Mesothelial cell of epicardium (in vitro differentiated cells): ENCODE measurements around the gene TXN2. TPM values are rescaled to one million over a fixed set of nuclear protein-coding genes. Genes with fewer than 3 reads are reported as not detected.

Source experiments
- DNase-seq, 2 experiments: peaks; one replicate each; pipeline ENCODE4 v3.0.0; 2021; ENCODE audit warnings: low spot score in 2 of 2; ENCODE audit not compliant: unreplicated experiment in 2 of 2
- H3K27ac Mint-ChIP-seq: 2 replicates; pipeline ENCODE4 v1.8.0; 2021; ENCODE audit warnings: mixed read lengths
- H3K27me3 Mint-ChIP-seq: 2 replicates; pipeline ENCODE4 v1.8.0; 2021; ENCODE audit warnings: low read depth, mixed read lengths
- H3K36me3 Mint-ChIP-seq: 2 replicates; pipeline ENCODE4 v1.8.0; 2021; ENCODE audit warnings: mixed read lengths
- H3K4me1 Mint-ChIP-seq: 2 replicates; pipeline ENCODE4 v1.8.0; 2021; ENCODE audit warnings: mixed read lengths
- H3K4me3 Mint-ChIP-seq: 2 replicates; pipeline ENCODE4 v1.8.0; 2021; ENCODE audit warnings: mild to moderate bottlenecking, moderate library complexity, mixed read lengths
- H3K9me3 Mint-ChIP-seq: 2 replicates; pipeline ENCODE4 v1.8.0; 2021; ENCODE audit warnings: mixed read lengths
- CTCF ChIP-seq: fragments of 200-600 bp; sonication (generic); IDR thresholded peaks from one replicate; pipeline ENCODE4 v1.5.0; 2021; ENCODE audit warnings: antibody characterized with exemption; ENCODE audit not compliant: unreplicated experiment
- total RNA-seq: library from RNA; stranded (reverse); gene quantifications from 3 replicates; pipeline ENCODE4 v1.2.1, GENCODE V29; 2021

TXN2 gene
- total RNA-seq, 1 donor from 2014 or later: 59.1 TPM

GRCh38 chr22:36419177-36419911 lies 62.1 kb downstream of the TXN2 start:
- H3K4me1 Mint-ChIP-seq: peaks cover 6% of the 10 kb centered on the region

DNA sequence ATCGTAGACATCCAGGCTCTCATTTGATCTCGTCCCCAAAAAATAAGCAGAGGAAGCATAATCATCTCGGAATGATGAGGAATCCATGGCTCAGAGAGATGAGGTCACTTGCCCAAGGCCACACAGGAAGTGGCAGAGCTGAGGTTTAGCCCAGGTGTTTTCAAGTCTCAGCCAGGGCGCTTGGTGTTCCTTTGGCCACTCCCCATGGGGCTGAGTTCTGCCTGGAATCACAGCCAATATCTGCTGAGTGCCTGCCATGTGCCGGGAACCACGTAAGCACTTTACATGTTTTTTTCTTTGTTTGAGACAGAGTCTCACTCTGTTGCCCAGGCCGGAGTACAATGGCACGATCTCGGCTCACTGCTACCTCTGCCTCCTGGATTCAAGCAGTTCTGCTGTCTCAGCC lies 64.2 kb downstream of the TXN2 start:
- Mint-ChIP-seq H3K27ac (no peak overlapping the region), H3K9me3 (no peaks in the 10 kb centered on the region), H3K4me1 (peaks cover 6% of the 10 kb centered on the region), H3K4me3 (no peak overlapping the region), H3K27me3 (no peaks in the 10 kb centered on the region), H3K36me3 (no peaks in the 10 kb centered on the region)
- no peak for DNase-seq
- TF ChIP-seq CTCF: no peak

More at GRCh38 chr22:36419177-36419911, 62.1 kb downstream of the TXN2 start:
- peak overlapping the region; percentile 23 for H3K4me3 Mint-ChIP-seq
- H3K9me3 Mint-ChIP-seq: no peaks in the 10 kb centered on the region
- H3K27ac Mint-ChIP-seq: peak overlapping the region; percentile 66
- H3K27me3 Mint-ChIP-seq: no peaks in the 10 kb centered on the region
- H3K36me3 Mint-ChIP-seq: no peaks in the 10 kb centered on the region
- no peak for DNase-seq
- no peak for TF ChIP-seq CTCF

Other genes starting within 250 kb of the TXN2 start
- gene APOL2, start 242.1 kb downstream of the TXN2 start, total RNA-seq: 55.5 to 59.4 TPM (median 56.1 TPM) in 3 replicates
- gene APOL1, start 228.5 kb downstream of the TXN2 start, total RNA-seq: 1.7 to 1.9 TPM (median 1.7 TPM) in 3 replicates
- 321 to 346 TPM (median 341 TPM) in 3 replicates for gene MYH9, start 93.7 kb downstream of the TXN2 start, total RNA-seq
- 39.8 to 43.9 TPM (median 39.9 TPM) in 3 replicates for gene FOXRED2, start 25.4 kb upstream of the TXN2 start, total RNA-seq
- 194 to 204 TPM (median 197 TPM) in 3 replicates for gene EIF3D, start 47.5 kb upstream of the TXN2 start, total RNA-seq
- not detected in 3 replicates for gene CACNG2, start 222.1 kb upstream of the TXN2 start, total RNA-seq